GM18868 (cell line): Measurements from ENCODE around the gene NR6A1.

ENCODE experiments used
- ATAC-seq: cut with Tn5 transposase; IDR thresholded peaks from one replicate; pipeline ENCODE4 v1.9.1; 2021; ENCODE audit warnings: mild to moderate bottlenecking, moderate library complexity; ENCODE audit not compliant: unreplicated experiment

The NR6A1 gene

DNA sequence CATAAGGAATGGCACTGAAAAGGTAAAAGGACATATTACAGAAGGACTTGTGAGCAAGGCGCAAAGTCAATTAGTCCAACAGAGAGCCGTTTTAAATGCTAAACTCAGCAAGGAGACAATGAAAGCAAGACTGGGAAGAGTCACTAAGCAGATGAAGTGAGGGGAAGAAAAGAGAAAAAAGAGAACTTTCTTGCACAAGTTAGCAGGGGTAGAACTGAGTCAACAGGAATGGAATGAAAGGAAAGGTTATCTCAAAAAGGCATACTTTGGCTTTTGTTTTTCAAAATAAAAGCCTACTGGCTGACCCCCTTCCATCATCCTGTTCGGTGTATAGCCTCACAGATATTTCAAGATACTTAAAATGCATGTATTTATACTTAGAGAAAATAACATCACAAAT is 75.0 kb downstream of the NR6A1 start:
- no peak for ATAC-seq

DNA sequence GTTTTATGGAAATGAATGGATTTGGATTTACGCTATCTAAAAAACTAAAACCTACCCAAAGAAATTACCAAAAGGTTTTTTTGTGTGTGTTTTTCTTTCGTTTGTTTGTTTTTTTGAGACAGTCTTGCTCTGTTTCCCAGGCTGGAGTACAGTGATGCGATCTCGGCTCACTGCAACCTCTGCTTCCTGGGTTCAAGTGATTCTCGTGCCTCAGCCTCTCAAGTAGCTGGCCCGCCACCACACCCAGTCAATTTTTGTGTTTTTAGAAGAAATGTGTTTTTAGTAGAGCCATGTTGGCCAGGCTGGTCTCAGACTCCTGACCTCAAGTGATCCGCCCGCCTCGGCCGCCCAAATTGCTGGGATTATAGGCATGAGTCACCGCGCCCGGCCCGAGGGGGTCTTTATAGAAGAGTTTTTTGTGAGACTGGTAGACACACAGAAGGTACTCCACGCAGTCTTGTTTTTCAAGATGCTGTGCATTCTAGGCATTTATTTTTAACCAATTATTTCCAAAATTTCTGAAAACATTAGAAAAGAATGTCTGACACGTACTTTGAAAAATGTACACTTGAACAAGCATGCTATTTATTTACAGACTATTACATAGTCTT is 75.7 kb downstream of the NR6A1 start:
- ATAC-seq: no peak

DNA sequence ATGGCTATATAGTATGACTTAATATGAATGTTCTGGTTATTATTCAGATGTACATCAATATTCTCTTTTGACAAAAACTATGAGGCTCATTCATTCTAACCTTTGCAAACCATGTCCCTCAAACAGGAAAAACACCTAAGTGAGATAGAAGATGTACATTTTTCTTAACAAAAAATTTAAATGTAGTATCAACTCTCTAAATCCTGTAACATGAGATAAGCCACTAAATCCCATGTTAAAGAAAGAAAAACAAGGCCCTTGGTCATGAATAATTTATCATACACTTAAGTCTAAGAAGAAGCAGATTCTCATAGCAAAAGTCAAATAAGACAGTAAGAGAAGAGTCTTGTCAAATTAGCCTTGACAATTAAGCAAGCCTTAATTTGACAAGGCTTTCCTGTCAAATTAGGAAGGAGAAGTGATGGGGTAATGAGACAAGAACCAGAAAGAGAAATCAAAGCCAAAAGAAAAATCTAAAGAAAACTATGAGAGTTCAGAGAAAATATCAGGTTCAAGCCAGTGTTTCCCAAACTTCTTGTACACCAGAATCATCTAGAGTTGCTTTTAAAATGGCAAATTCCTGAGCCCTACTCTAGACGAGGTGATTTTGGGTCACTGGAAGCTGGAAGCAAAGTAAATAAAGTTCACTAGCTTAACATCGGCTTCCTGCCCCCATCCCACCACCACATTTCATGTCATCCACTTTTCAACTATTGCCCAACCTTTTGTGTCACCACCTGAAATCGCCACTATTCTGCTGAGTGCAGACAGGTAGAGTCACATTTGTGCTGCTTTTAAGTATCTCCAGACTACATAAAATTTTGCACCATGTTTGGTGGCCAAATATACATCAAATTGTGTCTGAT is 76.5 kb downstream of the NR6A1 start:
- no peak for ATAC-seq

DNA sequence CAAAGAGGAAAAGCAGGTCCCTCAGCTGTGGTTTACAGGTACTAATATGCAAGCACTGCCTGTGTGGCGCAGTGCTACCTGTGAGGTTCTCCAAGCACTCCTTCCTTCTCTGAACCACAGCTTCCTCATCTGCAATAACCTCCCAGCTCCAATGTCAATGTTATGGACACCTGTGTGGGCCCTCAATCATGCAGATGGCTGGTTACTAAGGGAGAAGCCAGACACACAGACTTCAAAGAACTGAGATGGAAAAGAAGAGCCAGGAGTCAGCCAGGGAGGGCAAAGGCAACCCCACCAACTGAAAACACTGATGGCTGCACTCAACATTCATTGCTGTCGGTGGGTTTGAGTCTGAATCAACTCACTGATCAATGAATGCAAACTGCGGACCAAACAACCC is 77.7 kb downstream of the NR6A1 start:
- ATAC-seq: no peak

DNA sequence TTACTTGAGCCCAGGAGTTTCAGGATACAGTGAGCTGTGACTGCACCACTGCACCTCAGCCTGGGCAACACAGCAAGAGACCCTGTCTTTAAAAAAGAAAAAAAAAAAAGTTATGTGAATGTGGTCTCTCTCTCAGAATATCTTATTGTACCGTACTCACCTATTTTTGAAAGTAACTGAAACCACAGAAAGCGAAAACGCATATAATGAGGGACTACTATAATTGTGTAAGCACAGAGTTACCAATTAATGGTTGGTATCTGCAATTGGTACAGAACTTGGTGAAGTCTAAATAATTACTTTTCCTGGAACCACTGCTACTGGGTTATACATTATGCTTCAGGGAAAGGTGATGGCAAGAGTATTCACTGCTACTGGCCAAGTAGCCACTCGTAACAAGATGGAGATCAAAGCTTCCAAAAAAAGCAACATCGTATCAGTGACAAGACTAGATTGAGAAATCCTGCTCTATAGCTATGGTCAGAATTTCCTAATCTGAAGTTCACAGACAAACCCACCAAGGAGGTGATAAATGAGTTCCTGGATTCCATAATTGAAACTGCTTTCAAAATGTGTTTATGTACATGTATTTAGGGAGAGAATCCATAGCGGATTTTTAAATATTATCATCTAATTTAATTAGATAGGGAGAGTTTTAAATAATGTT is 82.7 kb downstream of the NR6A1 start:
- no peak for ATAC-seq

DNA sequence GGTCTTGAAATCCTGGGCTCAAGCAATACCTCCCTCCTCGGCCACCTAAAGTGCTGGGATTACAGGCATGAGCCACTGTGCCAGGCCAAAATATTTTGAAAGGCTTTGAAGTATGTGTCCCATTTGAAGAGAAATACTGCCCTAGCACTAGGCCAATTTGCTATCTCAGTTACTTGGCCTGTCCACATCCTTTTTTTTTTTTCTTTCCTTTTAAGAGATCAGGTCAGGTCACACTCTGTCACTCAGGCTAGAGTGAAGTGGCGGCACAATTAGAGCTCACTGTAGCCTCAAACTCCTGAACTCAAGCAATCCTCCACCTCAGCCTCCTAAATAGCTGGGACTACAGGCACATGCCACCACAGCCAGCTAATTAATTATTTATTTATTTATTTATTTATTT is 84.2 kb downstream of the NR6A1 start:
- no peak for ATAC-seq

DNA sequence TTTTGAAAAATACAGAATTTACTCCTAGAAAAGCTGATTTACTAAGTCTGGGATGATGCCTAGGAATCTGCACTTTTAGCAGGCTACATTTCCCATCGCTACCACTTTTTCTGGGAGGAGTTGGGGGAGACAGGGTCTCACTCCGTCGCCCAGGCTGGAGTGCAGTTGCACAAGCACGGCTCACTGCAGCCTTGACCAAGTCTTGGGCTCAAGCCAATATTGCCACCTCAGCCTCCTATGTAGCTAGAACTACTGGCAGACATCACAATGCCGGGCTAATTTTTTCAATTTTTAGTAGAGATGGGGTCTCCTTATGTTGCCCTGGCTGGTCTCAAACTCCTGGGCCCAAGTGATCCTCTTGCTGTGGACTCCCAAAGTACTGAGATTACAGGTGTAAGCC is 85.9 kb downstream of the NR6A1 start:
- no peak for ATAC-seq

DNA sequence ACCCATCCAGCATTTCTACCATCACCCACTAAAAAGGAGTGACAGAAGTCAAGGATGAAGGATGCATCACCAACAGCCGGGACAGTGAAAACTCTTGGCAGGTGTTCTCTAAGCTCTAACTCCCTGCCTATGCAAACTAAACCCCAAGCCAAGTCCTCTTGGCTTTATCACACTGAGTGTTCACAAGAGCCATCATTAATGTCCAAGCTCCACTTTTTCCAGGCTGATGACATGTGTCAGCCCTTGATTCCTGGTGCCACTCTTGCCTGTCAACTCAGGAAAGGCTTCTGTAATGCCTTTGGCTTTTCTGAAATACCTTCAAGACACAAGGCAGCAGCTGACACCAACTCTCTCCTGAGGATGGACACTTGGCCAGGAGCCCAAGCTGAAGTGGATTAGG is 86.9 kb downstream of the NR6A1 start:
- ATAC-seq: no peak

DNA sequence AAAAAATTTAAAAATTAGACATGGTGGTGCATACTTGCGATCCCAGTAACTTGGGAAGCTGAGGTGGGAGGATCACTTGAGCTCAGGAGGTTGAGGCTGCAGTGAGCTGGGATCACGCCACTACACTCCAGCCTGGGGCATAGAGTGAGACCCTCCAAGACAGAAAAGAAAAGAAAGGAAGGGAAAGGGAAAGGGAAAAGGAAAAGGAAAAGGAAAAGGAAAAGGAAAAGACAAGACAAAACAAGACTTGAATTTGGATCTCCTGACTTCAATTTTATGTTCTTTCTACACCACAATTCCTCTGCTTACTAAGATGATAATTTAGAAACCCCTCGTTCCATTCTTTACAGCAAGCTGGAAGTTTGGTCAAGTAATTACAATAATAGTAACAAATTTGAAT is 88.1 kb downstream of the NR6A1 start:
- ATAC-seq: no peak

DNA sequence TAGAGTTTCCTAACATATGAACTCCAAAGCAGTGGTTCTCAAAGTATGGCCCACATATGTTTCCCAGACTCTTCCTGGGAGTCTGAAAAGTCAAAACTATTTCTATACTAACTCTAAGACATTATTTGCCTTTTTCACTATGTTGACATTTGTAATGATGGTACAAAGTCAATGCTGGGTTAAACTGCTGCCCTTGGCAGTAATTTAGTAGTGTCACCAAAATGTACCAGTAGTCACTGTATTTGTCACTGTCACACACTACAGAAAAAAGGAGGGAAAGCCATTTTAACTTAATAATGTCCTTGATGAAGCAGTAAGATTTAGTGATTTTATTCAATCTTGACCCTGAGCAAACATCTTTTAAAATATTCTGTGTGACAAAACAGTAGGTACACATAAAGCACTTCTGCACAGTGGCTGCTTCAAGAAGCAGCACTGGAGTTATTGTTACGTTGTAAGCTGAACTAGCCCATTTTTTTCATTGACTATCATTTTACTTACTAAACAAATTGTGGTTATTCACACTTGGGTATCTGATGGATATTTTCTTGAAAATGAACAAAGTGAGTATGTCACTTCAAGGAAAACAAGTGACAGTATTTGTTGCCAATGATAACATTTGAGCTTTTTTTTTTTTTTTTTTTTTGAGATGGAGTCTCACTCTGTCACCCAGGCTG is 90.3 kb downstream of the NR6A1 start:
- no peak for ATAC-seq

DNA sequence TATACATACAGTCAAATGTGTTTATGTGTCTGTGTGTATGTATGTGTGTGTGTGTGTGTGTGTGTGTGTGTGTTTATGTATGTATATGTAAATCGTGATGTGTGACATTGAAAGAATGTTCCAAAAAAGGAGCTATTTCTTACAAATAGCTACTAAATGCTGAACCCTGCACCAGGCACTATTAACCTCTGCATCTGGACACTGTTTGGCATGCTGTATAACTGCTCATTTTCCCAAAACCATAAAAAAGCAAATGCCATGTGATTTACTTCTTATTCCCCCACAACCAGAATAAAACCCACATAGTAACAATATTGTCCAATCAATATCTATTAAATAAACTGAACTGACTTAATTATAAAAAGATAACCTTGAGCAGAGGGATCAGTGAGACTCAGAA is 91.1 kb downstream of the NR6A1 start:
- no peak for ATAC-seq

DNA sequence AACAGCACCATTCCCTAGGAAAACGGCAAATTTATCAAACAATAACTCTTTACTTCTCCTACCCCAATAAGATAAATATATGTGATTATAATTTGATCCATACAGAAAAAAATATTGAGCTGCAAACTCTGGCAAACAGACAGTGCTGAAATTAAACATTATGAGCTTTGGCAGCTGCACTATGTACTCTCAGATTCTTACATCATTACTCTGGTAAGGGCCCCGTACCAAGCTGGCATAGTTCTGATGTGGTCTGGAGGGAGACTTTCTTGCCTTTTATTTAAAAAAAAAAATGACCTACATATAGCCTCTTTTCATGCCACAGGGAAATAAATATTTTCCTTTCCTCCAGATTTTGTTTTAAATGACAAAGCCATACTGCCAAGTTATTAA is 95.0 kb downstream of the NR6A1 start:
- no peak for ATAC-seq

DNA sequence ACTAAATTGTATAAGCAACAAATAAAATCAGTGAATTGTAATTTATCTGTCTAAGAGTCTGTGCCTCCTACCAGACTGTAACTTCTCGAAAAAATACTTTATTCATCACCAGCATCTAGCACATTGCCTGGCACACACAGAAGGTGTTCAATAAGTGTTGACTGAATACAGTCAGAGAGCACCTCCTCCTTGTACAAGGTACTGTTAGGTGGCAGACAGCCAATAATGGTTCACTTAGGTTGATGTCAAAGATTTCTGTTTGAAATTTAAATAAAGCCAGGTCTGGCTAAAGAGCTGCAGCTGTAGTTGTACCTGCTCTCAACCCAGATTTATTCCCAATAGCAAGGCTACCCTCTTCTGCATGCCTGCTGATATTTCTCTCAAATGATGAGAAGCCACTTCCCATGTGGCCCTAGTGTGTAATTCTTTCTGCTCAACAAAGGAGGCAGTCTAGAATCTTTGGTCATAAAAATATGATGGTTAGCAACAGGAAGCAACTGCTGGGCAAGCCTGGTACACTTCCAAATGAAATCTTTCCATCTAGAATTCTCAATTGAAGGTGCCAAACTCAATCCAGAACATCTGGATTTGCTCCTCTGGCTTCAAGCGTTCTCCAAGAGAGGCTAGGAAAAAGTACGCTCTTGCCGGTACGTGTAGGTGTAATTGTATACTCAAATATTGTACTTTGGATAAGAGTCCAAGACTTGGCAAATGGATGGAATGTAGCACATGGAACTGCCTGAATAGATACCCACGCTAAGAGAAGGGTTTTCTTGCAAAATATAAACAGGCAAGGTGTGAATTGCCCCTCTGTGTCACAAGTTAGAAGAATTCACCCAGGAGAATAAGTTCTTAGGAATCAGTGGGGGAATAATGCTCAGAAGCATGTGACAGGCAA is 95.6 kb downstream of the NR6A1 start:
- no peak for ATAC-seq

DNA sequence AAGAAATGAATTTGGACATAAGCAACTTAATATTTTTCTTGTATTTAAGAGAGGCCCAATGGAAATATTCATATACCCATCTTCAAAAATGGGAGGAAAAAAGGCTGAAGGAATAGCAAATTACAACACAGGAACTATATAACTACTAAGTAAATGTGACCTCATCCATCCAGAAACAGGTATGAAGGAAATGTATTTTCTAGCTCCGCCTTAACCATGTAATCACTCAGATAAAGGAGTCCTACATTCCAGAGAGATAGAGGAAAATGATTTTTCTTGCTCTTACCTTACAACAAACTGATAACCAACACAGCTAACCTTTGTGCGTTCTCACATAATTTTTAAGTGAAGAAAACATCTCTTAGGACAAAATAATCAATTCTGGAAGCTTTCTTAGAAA is 96.5 kb downstream of the NR6A1 start:
- no peak for ATAC-seq

DNA sequence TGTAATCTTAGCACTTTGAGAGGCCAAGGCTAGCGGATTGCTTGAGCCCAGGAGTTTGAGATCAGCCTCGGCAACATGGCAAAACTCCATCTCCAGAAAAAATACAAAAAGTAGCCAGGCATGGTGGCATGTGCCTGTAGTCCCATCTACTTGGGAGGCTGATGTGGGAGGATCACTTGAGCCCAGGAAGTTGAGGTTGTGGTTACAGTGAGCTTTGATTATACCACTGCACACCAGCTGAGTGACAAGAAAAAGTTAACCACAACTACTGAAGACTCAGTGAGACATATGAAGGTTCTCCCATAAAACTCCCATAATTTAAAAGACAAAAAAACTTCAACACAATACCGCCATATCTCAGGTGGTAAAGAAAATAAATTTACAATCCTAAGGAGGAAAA is 98.0 kb downstream of the NR6A1 start:
- no peak for ATAC-seq

DNA sequence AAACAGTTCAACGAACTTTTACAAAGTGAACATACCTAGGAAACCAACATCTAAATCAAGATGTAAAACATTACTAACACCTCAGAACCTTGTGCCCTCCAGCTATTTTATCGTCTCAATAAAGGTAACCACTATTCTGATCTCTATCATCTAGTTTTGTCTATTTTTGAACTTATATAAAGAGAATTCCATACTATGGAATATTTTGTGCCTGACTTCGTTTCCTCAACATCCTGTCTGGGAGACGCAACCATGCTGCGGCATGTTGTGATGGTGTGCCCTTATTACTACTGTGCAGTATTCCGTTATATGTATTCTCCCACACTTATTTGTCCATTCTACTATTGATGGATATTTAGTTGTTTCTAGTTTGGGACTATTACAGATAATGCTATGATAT is 99.2 kb downstream of the NR6A1 start:
- ATAC-seq: no peak

DNA sequence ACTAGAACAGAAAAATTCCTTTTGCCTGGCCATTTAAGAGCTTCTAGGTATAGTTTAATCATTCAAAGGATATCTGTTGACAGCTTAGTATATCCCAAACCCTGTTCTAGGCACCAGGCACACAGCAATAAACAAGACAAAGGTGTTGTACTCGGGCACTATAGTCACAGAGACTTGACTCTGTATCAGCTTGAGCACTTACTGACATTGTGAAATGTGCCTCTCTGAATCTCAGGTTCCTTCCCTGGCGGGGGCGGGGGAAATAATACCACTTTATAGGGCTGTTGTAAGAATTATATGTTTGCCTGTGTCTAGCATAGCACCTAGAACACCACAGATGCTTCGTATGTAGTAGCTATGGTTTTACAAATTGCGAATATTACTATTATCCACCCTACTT is 104.5 kb downstream of the NR6A1 start:
- no peak for ATAC-seq

DNA sequence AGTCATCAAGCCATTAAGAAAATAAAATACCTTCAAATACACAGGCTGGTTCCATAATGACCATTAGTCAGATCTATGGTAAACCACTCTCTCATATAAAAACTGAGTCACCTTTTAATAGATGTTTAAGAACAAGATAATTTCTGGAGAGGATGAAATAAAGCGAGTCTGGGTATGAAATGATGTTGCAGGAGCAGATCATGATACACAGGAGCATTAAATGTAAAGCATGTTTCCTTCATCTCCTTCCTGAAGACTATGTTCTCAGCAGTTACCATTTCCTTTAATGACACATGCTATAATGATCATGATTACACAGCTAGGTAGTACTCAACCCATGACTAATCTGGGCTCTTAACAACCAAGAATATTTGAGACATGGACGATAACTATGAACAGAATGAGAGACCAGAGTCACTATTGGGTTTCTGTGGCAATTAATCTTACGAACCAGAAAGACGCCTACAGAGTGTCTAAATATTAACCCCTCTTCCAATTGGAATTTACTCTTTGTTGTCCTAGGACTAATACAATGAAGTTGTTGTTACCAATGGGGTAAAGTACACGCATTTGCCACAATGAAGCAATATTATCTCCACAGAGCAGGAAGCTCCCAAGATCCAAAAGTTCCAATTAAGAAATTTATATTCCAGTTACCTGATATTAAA is 105.6 kb downstream of the NR6A1 start:
- no peak for ATAC-seq

DNA sequence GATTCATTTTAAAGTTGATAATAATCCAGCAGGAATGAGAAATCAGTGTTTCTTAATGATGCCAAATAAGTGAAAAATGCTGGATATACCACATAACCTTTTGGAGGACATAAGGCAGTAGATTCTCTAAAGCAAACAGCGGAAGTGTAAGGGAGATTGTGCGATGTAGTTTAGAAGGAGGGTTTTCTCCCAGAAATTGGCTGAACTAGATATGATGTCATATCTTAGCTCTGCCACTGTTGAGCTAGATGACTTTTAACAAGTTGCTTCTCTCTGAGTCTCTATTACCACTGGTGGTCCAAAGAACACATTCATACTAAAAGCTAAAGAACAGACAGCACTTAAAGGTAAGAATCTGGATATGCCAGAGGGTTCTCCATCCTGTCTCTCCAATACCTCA is 107.0 kb downstream of the NR6A1 start:
- ATAC-seq: no peak
